GM19193 (cell line): ENCODE results near the gene PPP2R5C.

Source experiments
- POLR2A ChIP-seq: IDR thresholded peaks from 4 replicates; pipeline ENCODE4 v1.6.1; 2011; ENCODE audit not compliant: insufficient read depth, insufficient read length; ENCODE audit errors: extremely low read depth

The PPP2R5C gene

GRCh38 chr14:101828046-101828445 lies 66.5 kb downstream of the PPP2R5C start:
- TF ChIP-seq POLR2A = no peak

GRCh38 chr14:101830271-101830670 lies 68.8 kb downstream of the PPP2R5C start:
- no peak for TF ChIP-seq POLR2A

DNA sequence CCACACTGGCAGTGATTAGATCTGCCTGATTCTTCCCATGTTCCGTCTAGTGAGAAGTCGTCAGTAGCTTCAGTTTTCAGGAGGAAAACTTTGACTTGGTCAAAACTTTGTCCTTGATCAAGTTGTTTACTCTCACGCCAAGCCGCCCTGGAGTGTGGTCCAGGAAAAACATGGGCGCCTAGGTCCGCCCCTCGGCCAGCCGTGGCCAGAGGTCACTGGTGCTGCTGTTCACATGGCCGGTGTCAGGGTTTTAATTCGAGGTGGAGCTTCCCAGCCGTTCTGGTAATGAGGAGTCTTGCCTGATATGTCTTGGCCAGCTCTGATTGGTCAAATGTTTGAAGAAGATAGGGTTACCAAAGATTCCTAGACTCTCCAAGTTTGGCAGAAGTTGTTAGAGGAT lies 71.5 kb downstream of the PPP2R5C start:
- TF ChIP-seq POLR2A = no peak

- no peak for TF ChIP-seq POLR2A
Observed at GRCh38 chr14:101834397-101834796, 72.9 kb downstream of the PPP2R5C start.

GRCh38 chr14:101834800-101835547 lies 73.5 kb downstream of the PPP2R5C start:
- TF ChIP-seq POLR2A = no peak

GRCh38 chr14:101835566-101835965 lies 74.1 kb downstream of the PPP2R5C start:
- TF ChIP-seq POLR2A = no peak

DNA sequence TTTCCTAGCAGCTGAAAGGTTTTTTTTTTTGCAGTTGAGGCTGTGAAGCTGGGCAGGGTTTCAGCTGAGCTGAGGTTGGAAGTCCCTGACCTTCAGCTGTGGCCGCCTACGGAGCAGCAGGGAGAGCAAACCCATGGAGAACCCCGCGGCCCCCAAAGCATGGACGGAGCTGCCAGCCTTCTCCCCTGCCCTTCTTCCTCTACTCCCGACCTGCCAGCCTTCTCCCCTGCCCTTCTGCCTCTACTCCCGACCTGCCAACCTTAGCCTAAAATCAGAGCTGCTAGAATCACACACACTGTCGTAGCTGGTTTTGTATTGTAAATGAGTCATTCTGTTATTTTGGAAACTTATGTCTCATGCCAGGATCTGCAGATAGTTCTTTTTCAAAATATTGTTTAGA lies 74.6 kb downstream of the PPP2R5C start:
- no peak for TF ChIP-seq POLR2A

DNA sequence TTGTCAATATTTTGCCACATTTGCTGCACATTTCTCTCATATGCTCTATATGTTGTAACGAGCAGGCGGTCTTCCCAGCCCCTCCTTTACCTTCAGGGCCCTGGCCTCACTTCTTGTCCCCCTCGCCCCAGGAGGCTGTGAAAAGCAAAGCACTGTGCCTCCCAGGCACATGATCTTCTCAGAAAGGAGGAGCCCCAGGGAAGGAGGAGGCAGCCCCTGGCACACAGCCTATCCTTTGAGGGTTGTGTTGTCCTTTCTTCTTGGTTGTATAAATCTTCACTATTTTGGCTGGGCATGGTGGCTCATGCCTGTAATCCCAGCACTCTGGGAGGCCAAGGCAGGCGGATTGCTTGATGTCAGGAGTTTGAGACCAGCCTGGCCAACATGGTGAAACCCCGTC lies 77.0 kb downstream of the PPP2R5C start:
- no peak for TF ChIP-seq POLR2A

DNA sequence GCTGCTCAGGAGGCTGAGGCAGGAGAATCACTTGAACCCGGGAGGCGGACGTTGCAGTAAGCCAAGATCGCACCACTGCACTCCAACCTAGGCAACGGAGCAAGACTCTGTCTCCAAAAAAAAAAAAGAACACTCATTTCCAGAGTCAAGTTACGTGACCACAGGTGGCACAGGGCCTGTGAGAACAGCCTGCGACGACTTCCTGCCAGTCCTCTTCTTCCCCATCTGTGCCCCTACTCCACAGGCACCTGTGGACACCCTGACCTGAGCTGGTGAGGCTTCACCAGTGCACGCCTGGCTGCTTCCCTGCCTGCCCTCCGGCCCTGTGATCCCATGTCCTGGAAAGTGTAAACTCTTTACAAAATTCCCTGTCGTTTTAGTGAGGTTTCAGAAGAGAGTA lies 77.7 kb downstream of the PPP2R5C start:
- no peak for TF ChIP-seq POLR2A

DNA sequence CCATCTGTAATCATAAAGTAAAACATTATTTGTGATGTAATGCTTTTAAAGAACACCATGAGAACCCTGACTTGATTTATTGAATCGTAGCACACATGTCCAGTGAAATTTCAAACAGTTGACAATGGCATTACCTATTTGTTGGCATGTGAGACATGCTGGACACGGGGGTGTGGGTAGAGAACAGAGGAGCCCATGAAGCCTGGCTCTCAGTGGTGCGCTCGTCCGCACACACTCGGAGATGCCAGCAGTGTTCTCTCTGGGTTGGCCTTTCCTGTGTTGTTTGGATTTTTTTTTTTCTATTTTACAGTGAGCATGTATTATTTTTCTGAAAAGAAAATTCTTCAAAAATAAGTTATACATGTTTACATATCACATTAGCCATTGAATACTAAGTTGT lies 78.2 kb downstream of the PPP2R5C start:
- TF ChIP-seq POLR2A = no peak

GRCh38 chr14:101840649-101841369 lies 79.3 kb downstream of the PPP2R5C start:
- TF ChIP-seq POLR2A = no peak

DNA sequence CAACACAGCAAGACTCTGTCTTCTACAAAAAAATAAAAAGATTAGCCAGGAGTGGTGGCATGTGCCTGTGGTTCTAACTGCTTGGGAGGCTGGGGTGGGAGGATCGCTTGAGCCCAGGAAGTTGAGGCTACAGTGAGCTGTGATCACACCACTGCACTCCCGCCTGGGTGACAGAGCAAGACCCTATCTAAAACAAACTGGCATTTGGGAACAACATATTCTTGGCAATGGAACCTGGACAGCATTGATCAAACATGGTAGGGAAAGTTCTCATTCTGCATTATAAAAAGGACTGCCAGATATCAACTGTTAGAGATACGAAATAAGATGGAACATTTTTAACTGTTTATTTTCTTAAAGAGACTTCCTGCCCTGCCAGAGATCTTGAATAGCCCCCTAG lies 81.5 kb downstream of the PPP2R5C start:
- TF ChIP-seq POLR2A = no peak

- TF ChIP-seq POLR2A = no peak
Observed at GRCh38 chr14:101843665-101844064, 82.2 kb downstream of the PPP2R5C start.

DNA sequence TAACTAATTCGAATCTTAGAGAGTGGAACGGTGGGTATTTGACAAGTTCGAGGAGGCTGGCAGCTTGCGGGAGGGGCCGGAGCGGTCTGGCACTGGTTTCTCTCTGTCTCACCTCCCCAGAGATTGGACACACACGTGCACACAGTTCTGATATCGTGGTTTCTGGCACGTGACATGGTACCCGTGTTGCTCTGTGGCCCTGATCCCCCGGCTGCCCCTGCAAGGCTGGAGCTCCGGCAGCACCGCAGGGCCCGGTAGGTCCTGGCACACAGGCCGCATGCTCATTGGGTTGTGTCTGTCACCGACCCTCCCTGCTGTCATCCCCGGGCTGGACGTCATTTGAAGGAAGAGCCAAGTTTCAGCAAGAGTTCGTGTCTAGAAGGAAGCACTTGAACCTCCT lies 82.7 kb downstream of the PPP2R5C start:
- no peak for TF ChIP-seq POLR2A

- TF ChIP-seq POLR2A = no peak
Observed at GRCh38 chr14:101844751-101845150, 83.2 kb downstream of the PPP2R5C start.

DNA sequence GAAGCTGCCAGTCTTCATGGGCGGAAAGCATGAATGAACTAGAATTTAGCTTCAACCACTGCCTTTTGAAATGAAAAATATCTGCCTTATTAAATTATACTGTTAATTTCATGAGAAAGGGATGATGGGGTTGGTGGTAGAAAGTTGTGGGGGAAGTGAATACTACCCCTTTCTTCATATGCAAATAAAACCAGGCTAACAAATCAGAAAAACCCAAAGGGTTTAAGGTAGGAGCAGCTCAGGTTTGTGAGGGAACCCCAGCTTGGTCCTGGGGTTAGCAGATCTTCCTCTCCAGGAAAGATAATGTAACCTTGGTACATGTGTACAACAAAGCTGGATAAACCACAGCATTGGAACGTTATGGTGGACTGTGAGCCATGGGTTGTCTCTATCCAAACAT lies 84.0 kb downstream of the PPP2R5C start:
- TF ChIP-seq POLR2A = no peak

DNA sequence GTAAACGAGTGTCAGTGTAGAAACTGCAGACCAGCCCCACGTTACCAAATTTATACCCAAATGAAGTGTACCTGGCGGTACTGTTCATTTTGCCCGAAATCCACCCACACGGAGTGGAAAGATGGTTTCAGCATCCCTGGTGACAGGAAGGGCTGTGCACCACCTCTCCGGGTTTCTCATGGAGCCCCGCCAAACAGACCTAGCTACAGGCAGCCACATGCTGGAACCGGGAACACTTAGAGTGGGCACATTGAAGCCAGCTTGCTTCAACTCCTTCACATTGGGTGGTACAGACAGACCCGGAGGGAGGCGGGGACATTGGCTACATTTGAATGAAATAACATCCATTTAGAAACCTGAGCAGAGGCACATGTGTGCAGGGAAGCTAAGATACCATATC lies 84.4 kb downstream of the PPP2R5C start:
- no peak for TF ChIP-seq POLR2A

DNA sequence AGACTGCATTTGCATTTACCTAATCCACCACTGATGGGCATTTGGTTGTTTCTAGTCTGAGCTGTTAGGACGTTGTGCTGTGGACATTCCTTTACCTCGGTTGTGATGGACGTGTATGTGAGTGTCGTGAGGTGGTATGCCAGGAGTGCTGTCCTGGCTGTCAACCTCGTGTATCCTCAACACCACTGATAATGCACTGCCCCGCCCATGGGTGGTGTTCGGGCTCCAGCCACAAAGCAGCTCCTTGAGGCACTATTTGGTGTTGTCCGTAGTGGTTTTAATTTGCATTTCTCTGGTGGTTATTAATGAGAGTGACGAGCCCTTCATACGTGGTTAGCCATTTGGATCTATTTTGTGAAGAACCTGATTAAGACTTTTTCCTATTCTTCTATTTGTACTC lies 87.6 kb downstream of the PPP2R5C start:
- TF ChIP-seq POLR2A = no peak
